ENCODE results near the gene CPA1.
A peak's percentile ranks its signal among the peaks of the same experiment; 100 is the strongest.

The CPA1 gene

GRCh38 chr7:130387306-130387627 lies 7.0 kb downstream of the CPA1 start:
- no peak for TF ChIP-seq CTCF (IDR thresholded peaks at IDR 0.05; ENCODE audit: low read depth, low read length, missing control alignments)
- in situ Hi-C loops (cut with HindIII; ENCODE audit: low sequenced_read_pairs): no loop called here
- DNase-seq (ENCODE audit: low read depth): no peak
- no peak overlapping the region for H3K4me3 ChIP-seq (ENCODE audit: low read depth, low read length)

GRCh38 chr7:130387628-130388403 lies 7.5 kb downstream of the CPA1 start:
- in situ Hi-C loops (cut with HindIII; ENCODE audit: low sequenced_read_pairs): no loop called here
- DNase-seq (ENCODE audit: low read depth): peak; percentile 99
- H3K4me3 ChIP-seq (ENCODE audit: low read depth, low read length): no peak overlapping the region
- no peak for TF ChIP-seq CTCF (IDR thresholded peaks at IDR 0.05; ENCODE audit: low read depth, low read length, missing control alignments)

GRCh38 chr7:130388671-130389070 lies 8.4 kb downstream of the CPA1 start:
- no peak for DNase-seq (ENCODE audit: low read depth)
- no peak overlapping the region for H3K4me3 ChIP-seq (ENCODE audit: low read depth, low read length)
- in situ Hi-C loops (cut with HindIII; ENCODE audit: low sequenced_read_pairs): no loop called here
- no peak for TF ChIP-seq CTCF (IDR thresholded peaks at IDR 0.05; ENCODE audit: low read depth, low read length, missing control alignments)

GRCh38 chr7:130390486-130390885 lies 10.2 kb downstream of the CPA1 start:
- in situ Hi-C loops (cut with HindIII; ENCODE audit: low sequenced_read_pairs): no loop called here
- H3K4me3 ChIP-seq (ENCODE audit: low read depth, low read length): no peak overlapping the region
- TF ChIP-seq CTCF (IDR thresholded peaks at IDR 0.05; ENCODE audit: low read depth, low read length, missing control alignments): no peak
- DNase-seq (ENCODE audit: low read depth): no peak

GRCh38 chr7:130393101-130393561 lies 12.8 kb downstream of the CPA1 start:
- DNase-seq (ENCODE audit: low read depth): no peak
- in situ Hi-C loops (cut with HindIII; ENCODE audit: low sequenced_read_pairs): no loop called here
- TF ChIP-seq CTCF (IDR thresholded peaks at IDR 0.05; ENCODE audit: low read depth, low read length, missing control alignments): no peak
- no peak overlapping the region for H3K4me3 ChIP-seq (ENCODE audit: low read depth, low read length)

GRCh38 chr7:130393841-130394411 lies 13.6 kb downstream of the CPA1 start:
- in situ Hi-C loops (cut with HindIII; ENCODE audit: low sequenced_read_pairs): no loop called here
- no peak for TF ChIP-seq CTCF (IDR thresholded peaks at IDR 0.05; ENCODE audit: low read depth, low read length, missing control alignments)
- no peak overlapping the region for H3K4me3 ChIP-seq (ENCODE audit: low read depth, low read length)
- no peak for DNase-seq (ENCODE audit: low read depth)

Data from astrocyte of the cerebellum (primary cell).